NCI-H128 (cell line): ENCODE results near the gene APOA4.

Experiments used
- DNase-seq: peaks from one replicate; lab custom pipeline; 2025; ENCODE audit not compliant: unreplicated experiment; lab: John Stamatoyannopoulos, UW

Gene APOA4

DNA sequence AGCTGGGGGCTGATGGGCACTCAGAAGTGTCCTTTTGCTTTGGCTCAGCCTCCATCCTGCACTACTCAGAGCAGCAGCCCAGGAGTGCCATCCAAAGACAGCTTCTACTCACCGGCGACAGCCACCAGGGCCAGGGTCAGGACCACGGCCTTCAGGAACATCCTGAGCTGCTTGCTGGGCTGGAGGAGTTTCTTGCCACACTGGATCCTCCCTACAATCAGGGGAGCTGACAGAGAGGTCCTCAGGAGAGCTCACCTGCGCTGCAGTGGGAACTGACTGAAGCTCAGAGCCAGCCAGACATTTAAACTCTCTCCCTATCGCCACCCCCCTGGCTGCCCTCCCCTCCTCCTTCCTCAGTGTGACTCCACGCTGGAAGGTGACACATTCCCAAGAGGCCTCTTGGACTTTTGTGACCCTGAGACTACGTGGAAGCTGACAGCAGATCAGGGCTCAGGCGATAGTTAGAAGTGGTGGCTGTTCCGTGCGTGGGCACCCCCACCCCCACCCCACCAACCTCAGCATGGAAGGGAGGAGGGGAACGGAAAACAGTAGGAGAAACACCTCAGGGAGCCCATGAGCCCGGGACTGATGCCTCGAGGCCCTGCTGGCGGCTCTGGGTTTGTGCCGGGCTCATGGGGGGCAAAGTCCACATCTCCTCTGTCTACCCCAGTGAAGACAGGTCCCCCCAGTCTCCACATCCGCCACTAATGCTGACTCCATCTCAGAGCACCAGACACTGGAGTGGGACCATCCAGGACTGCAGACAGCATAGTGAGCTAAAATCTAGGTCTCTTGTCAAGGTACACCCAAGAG is at the start of gene APOA4:
Gene APOA4 (minus strand): TSS at position 274 of the 813 bp plus-strand sequence. CDS start 113 bp downstream, at position 161.
- DNase-seq = no peak

DNA sequence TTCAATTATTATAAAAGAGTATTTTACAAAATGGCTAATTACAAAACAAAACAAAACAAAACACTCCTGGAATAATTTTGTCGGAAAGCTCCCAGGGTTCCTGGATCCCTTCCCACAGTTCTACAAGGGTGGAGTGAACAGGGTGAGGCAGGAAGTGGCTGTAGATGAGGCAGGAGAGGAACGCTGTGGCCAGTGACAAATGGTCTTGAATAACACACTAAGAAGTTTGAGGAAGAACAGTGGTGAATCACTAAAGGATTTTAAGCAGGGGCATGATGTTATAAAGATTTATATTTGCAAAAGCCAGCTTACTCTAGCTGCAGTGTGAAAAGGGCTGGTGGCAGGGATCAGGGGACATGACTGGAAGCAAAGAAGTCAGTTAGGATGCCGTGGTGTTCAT is 48.1 kb upstream of the APOA4 start:
- DNase-seq = no peak

DNA sequence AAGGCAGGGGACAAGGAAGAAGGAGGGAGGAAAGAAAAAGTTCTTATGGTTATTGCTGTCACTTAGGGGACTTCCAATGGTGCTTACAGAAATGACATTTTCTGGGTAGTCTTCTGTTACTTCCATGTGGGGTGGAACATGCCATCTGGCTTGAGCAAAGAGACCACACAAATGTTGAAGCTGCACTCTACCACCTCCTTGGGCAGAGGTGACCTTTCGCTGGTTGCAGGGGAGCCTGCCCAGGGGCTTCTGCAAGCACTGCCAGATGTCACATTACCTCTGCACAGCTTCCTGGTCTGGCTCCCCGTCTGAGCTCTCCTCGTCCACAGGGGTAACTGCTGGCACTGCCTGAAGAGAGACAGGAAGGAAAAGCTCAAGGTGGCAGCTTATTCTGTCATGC is 47.0 kb upstream of the APOA4 start:
- DNase-seq = no peak

DNA sequence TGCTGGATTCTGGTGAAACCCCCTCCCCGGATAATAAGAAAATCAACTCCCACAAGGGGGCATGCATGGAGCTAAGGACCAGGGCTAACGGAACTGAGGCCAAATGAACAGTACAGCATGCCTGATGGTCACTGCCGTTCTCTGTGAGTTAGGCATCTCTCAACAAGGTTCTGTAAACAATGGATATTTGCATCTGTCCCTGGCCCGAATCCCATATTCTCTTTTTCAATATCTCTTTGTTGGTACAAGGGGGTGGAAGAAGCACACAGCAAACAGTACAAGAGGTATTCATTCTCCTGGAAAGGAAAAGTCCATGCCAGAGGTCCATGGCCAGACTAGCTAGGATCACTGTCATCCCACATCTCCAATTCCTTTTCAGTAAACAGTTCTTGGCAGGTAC is 46.5 kb upstream of the APOA4 start:
- no peak for DNase-seq

DNA sequence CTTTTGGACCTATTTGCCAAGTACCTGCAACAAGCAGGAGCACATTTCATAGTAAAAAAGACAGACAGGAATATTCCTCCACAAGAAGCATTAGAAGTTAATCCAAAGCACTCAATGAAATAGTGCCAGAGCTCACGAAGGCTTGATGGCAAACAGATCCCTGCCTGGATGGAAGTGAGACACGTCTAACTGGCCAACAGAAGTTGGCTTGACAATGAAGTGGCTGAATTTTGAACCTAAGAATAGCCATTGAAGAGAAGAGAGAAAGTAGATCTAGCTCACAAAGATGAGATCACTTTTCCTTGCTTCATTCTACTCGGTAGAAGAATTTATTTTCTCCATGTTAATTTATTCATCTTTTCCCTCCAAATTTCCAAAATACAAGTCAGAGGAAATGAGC is 45.0 kb upstream of the APOA4 start:
- DNase-seq = no peak

DNA sequence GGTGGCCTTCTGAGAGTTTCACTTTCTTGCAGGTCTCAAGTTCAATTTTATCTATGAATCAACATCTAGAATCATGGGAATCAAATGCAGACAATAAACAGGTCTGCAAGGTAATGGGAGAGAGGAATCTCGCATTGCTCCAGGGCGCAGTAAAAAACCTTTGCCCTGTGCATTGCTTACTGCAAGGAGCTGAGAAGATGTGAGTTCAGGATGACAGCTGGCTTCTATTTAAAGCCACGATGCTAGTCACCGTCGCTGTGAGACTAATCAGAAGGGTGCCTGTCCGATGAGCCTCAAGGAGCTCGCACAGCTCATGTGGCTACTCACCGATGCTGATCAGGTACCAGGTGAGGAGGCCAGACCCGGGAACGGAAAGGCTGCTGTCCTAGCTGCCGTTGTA is 44.5 kb upstream of the APOA4 start:
- no peak for DNase-seq

DNA sequence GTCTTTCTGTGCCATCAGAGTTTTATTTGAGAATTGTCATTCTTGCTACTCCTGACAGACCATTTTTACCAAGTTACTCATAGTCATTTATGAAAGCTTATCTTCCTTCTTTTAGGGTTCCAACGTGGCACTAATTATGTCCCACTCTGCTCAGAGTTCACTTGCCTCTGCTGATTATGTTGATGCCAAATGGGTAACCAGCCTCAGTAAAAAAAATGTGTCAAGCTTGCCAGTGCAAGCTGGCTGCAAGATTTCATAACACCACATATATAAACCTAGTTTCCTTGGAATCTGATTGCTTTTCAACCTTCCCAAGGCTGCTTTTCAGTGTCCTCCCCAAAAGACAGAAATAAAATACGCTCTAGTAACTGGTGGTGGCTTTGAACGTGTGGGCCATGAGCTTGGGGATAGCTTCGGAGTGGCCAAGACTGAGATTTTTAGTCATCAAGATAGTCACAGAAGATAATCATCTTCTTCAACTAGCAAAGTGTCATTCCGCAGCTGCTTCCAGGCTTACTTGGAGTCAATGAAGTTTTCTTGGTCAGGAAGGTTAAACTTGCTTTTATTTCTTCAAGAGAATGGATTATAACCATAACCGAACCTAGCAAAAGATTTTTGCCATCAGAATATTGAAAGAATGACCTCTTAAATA is 43.8 kb upstream of the APOA4 start:
- no peak for DNase-seq

DNA sequence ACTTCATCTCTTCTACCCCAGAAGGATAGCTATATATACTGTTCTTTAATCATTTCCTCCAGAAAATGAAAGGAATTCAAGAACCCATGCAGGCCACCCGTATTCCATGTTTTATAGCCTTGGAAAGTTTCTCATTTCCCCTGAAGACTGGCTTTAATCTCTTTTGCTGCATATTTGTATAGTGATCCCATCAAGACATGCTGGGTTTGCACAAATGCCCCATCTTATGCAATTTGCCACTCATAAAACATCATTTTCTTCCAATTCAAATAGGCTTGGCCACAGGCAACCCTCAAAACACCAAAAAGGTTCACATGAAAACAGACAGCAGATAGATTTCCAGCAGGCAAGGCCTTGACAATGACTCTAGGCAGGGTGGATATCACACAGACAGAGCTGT is 42.6 kb upstream of the APOA4 start:
- no peak for DNase-seq

DNA sequence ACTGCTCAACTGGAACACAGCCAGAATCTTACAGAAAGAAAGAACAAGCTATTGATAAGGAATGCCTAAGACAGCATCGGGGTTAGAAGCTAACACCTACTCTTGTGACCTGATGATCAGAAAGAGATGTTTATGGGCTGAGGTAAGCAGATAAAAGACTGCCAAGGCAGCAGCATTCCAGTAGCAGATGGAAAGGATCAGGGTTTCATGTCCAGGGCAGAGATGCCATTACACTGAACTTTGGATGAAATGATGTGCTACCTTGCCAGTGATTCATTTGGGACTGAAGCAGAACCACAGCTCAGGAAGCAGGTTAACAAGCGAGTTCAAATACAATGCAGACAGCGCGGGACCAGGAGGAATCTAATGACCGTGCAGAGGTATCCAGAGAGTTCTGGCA is 41.4 kb upstream of the APOA4 start:
- no peak for DNase-seq

DNA sequence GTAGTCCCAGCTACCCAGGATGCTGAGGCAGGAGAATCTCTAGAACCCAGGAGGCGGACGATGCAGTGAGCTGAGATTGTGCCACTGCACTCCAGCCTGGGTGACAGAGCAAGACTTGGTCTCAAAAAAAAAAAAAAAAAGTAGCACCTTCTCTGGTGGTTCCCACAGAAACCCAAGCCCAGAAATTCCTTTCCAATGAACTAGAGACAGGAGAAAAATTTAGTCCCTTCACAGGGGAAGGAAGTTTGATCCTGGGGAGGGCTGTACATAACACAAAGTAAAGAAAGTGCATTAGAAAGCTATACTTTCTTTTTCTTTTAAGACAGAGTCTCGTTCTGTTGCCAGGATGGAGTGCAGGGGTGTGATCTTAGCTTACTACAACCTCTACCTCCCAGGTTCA is 39.8 kb upstream of the APOA4 start:
- no peak for DNase-seq

DNA sequence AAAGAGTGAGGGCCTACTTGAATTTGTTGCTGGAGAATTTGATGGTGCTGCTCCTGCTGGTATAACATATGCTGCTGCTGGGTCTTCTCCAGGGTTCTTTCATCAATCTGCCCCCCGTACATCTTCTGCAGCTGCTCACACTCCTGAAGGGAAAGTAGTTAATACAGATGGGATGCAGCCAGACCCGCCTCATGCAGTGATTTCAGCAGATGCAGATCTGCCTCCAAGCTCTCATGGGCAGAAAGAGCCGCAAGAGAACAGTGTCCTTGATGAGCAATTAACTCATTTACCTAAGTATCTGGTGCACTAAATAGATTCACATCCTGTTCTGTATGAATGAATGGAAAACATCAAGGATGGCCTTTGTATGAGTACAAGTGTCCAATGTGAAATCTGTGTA is 39.1 kb upstream of the APOA4 start:
- no peak for DNase-seq

DNA sequence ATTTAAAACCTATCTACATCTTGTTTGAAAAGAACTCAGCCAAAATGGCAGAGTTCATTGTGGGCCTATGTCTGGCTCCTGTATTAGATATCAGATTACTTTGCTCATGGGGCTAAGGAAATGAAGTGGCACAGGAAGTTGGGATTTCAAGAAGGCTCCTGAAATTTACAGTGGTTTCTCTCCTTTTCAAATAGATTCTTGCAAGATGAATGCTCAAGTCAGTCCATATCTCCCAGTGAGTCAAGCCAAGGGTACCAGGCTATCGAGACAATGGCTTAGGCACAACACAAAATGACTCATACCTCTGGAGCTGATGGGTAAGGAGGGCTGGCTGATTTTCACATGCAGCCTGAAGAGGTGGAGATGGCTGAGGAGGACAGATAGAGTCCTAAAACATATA is 38.4 kb upstream of the APOA4 start:
- DNase-seq = no peak

DNA sequence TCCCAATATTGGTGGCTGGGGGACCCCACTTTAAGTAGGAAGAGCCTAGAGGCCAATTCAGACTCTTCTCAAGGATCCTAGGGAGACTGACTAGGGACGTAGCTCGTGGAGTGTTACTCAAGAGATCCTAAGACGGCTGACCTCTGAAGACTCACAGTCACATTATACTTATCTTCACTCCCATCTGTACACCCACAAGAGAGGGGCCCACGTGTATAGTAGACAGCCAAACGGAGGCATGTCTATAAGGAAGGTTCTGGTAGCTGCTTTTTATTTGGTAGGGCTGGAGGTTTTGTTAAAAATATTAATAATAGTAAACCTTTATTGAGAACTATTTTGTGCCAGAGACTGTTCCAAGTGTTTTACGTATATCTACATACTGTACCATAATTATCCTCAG is 37.2 kb upstream of the APOA4 start:
- no peak for DNase-seq

DNA sequence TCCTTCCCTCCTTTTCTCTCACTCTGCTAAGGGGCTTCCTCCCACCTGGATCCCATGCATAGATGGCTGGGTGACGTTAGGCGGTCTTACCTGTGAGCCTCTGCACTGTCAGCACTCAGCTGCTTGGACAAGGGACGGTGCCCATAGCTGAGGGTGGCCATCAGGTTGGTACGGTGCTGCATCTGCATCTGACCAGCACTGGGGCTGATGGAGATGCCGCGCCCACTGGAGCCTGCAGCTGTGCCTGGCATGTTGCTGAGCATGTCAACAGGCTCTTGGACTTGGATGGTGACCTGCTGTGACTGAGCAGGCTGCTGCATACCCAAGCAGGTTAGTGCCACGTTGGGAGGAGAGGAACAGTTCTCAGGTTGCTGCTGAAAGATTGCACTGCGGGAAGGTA is 36.1 kb upstream of the APOA4 start:
- DNase-seq = no peak

DNA sequence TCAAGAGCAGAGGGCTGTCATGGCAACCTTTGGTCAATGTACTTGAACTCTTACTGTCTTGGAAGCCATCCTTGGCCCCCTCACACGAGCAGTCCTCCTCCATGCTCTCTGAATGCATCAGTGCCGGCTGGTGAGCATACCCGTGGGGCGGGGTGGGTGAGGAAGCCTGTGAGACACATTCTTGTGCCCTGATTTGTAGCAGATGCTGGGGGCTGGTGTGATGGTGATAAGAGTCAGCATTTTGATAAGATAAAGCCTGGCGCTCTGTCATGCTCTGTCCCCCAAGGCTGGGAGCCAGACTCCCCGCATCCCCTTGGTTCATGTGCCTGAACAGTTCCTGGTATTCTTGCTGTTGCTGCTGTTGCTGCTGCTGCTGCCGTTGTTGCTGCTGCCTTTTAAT is 34.8 kb upstream of the APOA4 start:
- no peak for DNase-seq

DNA sequence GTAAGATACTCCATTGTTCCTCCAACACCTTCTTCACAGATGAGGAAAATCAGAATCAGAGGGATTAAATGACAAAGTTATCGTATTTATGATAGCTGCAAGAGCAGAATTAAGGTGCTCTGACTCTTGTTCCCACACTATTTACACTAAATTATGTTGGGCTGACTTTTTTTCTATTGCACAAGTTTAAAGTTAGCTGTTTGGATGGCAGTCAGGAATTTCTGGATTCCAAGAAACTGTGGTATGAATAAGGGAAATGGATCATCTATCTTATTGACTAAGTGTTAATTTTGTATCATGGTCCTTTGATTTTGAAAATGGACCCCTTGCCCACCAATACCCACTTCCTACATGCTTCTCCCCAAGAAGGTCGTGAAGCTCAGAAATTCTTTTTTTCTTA is 34.2 kb upstream of the APOA4 start:
- DNase-seq = no peak

DNA sequence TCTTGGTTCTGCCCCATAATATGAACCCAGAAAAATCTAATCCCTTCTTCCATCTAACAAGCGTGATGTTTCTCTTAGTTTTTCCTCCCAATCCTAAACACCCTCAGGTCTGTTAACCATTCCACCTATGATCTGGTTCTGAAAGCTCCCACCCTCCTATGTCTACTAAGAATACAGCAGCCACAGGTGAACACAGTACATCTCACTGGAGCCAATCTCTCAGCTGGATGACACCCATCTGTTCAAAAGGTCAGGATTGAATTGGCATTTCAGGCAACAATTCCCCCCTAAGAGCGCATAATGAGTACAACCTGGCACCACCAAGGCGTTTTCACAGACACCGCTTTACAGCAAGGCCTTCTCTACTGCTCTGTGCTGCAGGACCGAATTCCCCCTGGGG is 33.3 kb upstream of the APOA4 start:
- DNase-seq = no peak

DNA sequence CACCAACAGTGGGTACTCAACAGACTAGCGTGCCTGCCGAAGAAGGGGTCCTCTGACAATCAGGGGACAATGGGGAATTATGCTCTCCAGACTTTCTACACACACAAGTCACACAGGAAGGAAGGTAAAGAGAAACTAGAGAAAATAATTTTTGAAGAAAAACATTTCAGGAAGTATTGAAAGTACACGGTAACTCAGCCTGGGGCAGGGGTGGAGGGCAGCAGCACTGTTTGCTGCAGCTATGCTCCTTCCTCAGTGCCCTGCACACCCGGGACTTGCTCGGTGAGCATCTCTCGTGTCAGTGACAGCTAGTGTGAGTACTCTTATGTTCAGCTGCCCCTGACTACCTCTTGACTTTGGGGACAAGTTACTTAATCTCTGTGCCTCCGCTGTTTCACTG is 32.3 kb upstream of the APOA4 start:
- no peak for DNase-seq

DNA sequence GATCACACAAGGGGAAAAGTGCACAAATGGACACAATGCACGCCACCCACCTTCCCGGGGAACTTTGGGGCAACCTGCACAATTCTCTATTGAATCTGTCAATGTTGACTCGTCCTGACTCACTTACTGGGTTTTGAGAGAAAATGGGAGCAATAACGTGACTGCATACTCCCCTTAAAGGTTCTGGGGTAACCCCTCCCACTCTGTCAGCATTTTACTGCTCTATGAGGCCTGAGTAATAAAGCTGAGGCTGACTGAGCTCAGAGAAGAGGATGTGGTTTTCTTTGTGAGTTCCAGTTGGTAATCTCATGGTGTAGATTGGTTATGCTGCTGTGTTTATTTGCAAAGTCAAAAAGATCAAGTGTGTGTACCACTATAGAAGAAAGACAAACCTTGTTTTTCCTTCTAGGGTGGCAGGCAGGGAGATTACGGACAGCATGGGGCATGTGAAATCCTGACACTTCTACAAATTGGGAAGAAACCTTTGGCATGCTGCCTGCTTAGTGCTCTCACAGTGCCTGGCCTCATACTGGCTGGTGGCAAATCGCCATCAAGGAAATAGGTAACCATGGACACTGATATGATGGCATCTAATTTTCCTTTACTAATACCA is 30.5 kb upstream of the APOA4 start:
- DNase-seq = no peak

DNA sequence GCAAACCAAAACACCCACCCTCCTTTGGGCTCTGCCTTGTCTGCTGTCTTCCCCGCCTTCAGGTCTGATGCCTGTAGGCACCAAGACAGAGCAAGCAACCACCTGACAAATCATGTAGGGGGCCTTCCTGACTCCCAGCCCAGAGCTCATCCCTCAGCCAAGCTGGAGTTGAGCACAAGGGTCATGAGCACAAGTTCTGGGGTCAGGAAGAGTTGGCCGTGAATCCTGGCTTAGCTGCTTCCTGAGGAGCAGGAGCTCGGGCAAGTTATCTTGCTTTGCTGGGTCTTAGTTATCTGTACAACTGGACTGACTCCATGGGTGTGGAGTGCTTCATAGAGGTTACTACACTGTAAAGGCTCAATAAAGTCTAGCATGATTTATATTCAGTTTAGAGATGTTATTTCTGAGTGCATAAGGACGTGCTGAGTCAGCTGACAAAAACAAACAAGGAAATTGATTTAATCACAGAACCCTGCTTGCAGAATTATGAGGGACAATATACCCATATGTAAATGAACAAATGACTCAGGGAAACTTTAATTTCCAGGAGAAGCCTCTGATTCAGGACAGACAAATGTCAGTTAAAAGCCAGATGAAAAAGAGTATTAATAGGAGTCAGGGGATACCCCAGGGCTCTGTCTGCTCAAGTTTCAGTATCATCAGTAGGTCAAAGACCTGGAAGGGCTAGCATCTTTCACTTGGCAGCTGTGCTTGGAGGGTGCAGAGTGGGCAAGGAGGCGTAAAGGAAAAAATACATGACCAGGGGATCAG is 29.3 kb upstream of the APOA4 start:
- no peak for DNase-seq

DNA sequence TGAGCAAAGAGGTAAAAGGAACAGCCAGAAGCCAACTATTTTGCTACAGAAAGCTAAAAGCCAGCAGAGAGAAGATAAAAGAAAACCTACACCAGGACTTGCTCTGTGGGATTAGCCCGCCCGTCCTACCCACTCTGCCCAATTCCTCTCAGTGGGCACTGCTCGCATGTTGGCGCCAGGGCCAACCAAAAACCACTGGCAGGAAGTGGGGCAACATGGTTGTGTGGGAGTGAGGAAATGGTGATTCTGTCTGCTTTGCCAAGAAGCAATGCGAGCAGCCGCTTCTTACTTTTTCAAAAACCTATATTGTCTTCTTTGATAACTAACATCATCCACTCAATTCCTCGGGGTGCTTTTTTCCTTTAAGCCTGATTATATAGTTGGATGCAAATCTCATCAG is 28.5 kb upstream of the APOA4 start:
- no peak for DNase-seq

DNA sequence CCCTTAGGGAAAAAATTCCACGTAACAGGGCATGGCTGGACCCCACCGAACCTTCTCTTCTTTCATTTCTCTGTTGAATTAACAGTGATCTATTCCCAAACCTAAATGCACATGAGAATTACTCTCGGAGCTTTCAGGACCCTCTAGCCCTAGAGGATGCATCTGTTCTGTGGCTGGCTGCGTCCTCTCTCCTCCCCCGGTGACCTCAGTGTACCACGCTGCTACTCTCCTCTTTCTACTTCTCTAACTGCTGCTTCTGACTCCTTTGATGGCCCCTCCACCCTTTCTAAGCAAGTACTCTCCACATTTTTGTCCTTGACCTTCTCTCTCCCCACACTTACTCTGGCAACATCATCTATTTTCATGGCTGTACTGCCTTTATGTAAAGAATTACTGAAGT is 26.4 kb upstream of the APOA4 start:
- no peak for DNase-seq
